ENCODE measurements around the gene KCNN4.
"Not testable (repeated sequence)": the region's sequence is repeated elsewhere in the genome, so short reads cannot be mapped to it uniquely, and the experiment has no call there.

GRCh38 chr19:43823856-43824255 is 43.1 kb upstream of the KCNN4 start:
- TF ChIP-seq, protein P1, sequence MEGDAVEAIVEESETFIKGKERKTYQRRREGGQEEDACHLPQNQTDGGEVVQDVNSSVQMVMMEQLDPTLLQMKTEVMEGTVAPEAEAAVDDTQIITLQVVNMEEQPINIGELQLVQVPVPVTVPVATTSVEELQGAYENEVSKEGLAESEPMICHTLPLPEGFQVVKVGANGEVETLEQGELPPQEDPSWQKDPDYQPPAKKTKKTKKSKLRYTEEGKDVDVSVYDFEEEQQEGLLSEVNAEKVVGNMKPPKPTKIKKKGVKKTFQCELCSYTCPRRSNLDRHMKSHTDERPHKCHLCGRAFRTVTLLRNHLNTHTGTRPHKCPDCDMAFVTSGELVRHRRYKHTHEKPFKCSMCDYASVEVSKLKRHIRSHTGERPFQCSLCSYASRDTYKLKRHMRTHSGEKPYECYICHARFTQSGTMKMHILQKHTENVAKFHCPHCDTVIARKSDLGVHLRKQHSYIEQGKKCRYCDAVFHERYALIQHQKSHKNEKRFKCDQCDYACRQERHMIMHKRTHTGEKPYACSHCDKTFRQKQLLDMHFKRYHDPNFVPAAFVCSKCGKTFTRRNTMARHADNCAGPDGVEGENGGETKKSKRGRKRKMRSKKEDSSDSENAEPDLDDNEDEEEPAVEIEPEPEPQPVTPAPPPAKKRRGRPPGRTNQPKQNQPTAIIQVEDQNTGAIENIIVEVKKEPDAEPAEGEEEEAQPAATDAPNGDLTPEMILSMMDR (IDR thresholded peaks at IDR 0.05; ENCODE audit: low read depth, low read length), result not testable (repeated sequence)
- TF ChIP-seq EZH2phosphoT487 (IDR thresholded peaks at IDR 0.05; ENCODE audit: low read depth), result not testable (repeated sequence)
